Measurements from ENCODE around the gene LYRM4. TPM values are rescaled to one million over a fixed set of nuclear protein-coding genes. Genes with fewer than 3 reads are reported as not detected.

The LYRM4 gene
- total and polyA plus RNA-seq, 9 of the 15 experiments (the other 6 are each of a cell fraction or from before 2014, with no cell fraction given): 24.2 to 69.4 (median 41.8) TPM

GRCh38 chr6:5260661-5261544 is at the start of gene LYRM4, which contains the start of gene FARS2 (continued):
- TF ChIP-seq PBX2 (CRISPR knock-in tag; IDR thresholded peaks at IDR 0.05; ENCODE audit: low read depth) (no peak), PBX2 (tag; conservative IDR thresholded peaks at IDR 0.05; ENCODE audit: low read depth) (no peak), MLLT1 (IDR thresholded peaks at IDR 0.05) (peak in 1 of 2 experiments; percentile 65; a peak in 2 of 4 replicates), E2F4 (CRISPR knock-in tag; IDR thresholded peaks at IDR 0.05; ENCODE audit: low read depth) (no peak; the same call in 1 of the 2 replicates), CHD4 (IDR thresholded peaks at IDR 0.05; ENCODE audit: insufficient read depth, insufficient replicate concordance, low read depth, low read length, poor library complexity, severe bottlenecking) (no peak), BDP1 (IDR thresholded peaks at IDR 0.05; ENCODE audit: insufficient read depth, insufficient read length) (no peak), DNMT1 (IDR thresholded peaks at IDR 0.05) (no peak), ERF (CRISPR knock-in tag; IDR thresholded peaks at IDR 0.05) (no peak), TCF7L2 (IDR thresholded peaks at IDR 0.05; ENCODE audit: low read depth, low read length) (no peak; the same call in 1 of the 2 replicates), POLR3A (IDR thresholded peaks at IDR 0.05; ENCODE audit: borderline replicate concordance, extremely low read depth, insufficient read depth, insufficient read length) (no peak), MAZ (CRISPR knock-in tag; conservative IDR thresholded peaks at IDR 0.05 in 1 of 2, IDR thresholded peaks at IDR 0.05 in 1 of 2) (peak; percentile 78 to 90), CCNT2 (IDR thresholded peaks at IDR 0.05; ENCODE audit: borderline replicate concordance, extremely low read depth, insufficient read length, low read depth, low read length) (peak; percentile 70), HCFC1 (IDR thresholded peaks at IDR 0.05; ENCODE audit: low read depth, low read length) (peak; percentile 79), TAF15 (IDR thresholded peaks at IDR 0.05; ENCODE audit: low read depth, low read length) (no peak), ZBTB2 (IDR thresholded peaks at IDR 0.05) (peak; percentile 58), ZNF316 (IDR thresholded peaks at IDR 0.05) (no peak), WHSC1 (IDR thresholded peaks at IDR 0.05; ENCODE audit: low read length) (no peak), ZNF583 (CRISPR knock-in tag; IDR thresholded peaks at IDR 0.05) (0 out of 2 replicates have a peak, but pooled peaks have one; percentile 7)

All from K562 (cell line).